ENCODE measurements around the gene TMEM106B. TPM values are rescaled to one million over a fixed set of nuclear protein-coding genes. Genes with fewer than 3 reads are reported as not detected.

The TMEM106B gene
- total RNA-seq, 1 donor from 2014 or later, result 19.4 TPM

DNA sequence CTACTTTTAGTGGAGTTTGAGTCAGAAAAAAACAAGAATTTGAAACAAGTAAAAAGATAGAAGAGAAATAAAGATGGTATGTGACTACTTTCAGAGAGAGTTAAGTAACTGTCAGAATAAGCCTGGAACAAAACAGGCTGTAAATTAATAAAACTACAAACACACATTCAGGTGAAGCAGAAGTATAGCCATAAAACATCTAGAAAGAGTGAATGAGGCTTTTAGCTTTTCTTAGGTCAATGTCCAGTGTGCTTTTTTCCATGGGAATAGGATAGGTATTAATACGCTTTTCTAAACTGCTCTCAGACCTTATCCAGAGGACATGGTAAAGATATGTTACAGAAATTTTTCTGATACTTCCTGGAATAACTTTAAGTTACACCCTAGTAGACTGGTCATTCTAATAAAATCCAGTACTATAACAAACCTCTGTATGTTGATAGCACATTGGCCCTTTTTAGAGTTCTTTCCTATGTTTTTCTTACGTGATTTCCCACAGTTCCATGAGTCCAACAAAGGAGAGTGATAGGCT lies 23.3 kb downstream of the TMEM106B start:
- H3K4me3 Mint-ChIP-seq (ENCODE audit: unreplicated experiment), result no peak overlapping the region
- peaks cover 14% of the 10 kb centered on the region for H3K36me3 Mint-ChIP-seq (ENCODE audit: unreplicated experiment)
- H3K27ac Mint-ChIP-seq (ENCODE audit: unreplicated experiment), result no peak overlapping the region
- peaks cover 3% of the 10 kb centered on the region for H3K4me1 Mint-ChIP-seq (ENCODE audit: low read depth, unreplicated experiment)
- no peaks in the 10 kb centered on the region for H3K9me3 Mint-ChIP-seq (ENCODE audit: unreplicated experiment)
- H3K27me3 Mint-ChIP-seq (ENCODE audit: unreplicated experiment), result no peaks in the 10 kb centered on the region
- no peak for DNase-seq
- TF ChIP-seq, protein P1, sequence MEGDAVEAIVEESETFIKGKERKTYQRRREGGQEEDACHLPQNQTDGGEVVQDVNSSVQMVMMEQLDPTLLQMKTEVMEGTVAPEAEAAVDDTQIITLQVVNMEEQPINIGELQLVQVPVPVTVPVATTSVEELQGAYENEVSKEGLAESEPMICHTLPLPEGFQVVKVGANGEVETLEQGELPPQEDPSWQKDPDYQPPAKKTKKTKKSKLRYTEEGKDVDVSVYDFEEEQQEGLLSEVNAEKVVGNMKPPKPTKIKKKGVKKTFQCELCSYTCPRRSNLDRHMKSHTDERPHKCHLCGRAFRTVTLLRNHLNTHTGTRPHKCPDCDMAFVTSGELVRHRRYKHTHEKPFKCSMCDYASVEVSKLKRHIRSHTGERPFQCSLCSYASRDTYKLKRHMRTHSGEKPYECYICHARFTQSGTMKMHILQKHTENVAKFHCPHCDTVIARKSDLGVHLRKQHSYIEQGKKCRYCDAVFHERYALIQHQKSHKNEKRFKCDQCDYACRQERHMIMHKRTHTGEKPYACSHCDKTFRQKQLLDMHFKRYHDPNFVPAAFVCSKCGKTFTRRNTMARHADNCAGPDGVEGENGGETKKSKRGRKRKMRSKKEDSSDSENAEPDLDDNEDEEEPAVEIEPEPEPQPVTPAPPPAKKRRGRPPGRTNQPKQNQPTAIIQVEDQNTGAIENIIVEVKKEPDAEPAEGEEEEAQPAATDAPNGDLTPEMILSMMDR (IDR thresholded peaks at IDR 0.05; ENCODE audit: partially characterized antibody, unreplicated experiment), result no peak

DNA sequence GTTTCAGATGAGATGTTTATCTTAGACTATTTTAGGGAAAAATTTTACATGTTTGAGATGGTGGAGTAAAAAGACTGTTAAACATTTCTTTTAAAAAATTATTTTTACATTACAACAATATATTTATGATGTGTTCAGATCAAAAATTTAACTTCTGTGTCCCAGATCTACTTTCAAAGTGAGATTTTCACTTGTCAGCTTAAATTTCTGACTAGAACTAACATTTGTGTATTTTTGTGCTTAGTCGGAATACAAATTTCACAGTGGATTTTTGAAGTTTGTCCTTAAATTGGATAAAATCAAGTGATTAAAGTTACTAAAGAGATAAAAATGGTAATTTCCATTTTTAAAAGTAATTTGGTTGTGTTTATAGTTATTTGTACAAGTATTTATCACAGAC lies 24.9 kb downstream of the TMEM106B start:
- H3K9me3 Mint-ChIP-seq (ENCODE audit: unreplicated experiment), result no peaks in the 10 kb centered on the region
- TF ChIP-seq, protein P1 (IDR thresholded peaks at IDR 0.05; ENCODE audit: partially characterized antibody, unreplicated experiment), result no peak
- DNase-seq, result no peak
- peaks cover 14% of the 10 kb centered on the region for H3K36me3 Mint-ChIP-seq (ENCODE audit: unreplicated experiment)
- no peak overlapping the region for H3K4me3 Mint-ChIP-seq (ENCODE audit: unreplicated experiment)
- no peaks in the 10 kb centered on the region for H3K27me3 Mint-ChIP-seq (ENCODE audit: unreplicated experiment)
- no peak overlapping the region for H3K27ac Mint-ChIP-seq (ENCODE audit: unreplicated experiment)
- H3K4me1 Mint-ChIP-seq (ENCODE audit: low read depth, unreplicated experiment), result peaks cover 3% of the 10 kb centered on the region

DNA sequence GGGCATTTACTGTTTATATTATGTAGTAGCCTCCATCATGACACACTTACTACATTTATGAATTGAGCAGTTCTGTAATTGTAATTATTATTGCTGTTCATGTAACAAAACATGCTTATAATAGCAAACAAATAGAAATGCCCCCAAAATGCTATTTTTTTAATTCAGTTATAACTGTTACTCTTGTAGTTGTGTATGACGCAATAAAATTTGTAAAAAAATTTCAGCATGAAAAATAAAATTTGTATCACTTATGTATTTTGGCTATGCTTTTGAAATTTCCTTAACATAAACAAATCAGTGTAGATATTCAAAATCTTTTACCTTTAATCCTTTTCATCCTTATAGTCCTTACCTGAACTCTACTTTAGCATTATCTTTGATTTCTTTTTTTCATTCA lies 25.9 kb downstream of the TMEM106B start:
- no peak for DNase-seq
- H3K4me3 Mint-ChIP-seq (ENCODE audit: unreplicated experiment), result no peak overlapping the region
- TF ChIP-seq, protein P1 (IDR thresholded peaks at IDR 0.05; ENCODE audit: partially characterized antibody, unreplicated experiment), result no peak
- H3K36me3 Mint-ChIP-seq (ENCODE audit: unreplicated experiment), result peaks cover 14% of the 10 kb centered on the region
- H3K4me1 Mint-ChIP-seq (ENCODE audit: low read depth, unreplicated experiment), result no peaks in the 10 kb centered on the region
- H3K9me3 Mint-ChIP-seq (ENCODE audit: unreplicated experiment), result peaks cover 2% of the 10 kb centered on the region
- H3K27me3 Mint-ChIP-seq (ENCODE audit: unreplicated experiment), result no peaks in the 10 kb centered on the region
- no peak overlapping the region for H3K27ac Mint-ChIP-seq (ENCODE audit: unreplicated experiment)

DNA sequence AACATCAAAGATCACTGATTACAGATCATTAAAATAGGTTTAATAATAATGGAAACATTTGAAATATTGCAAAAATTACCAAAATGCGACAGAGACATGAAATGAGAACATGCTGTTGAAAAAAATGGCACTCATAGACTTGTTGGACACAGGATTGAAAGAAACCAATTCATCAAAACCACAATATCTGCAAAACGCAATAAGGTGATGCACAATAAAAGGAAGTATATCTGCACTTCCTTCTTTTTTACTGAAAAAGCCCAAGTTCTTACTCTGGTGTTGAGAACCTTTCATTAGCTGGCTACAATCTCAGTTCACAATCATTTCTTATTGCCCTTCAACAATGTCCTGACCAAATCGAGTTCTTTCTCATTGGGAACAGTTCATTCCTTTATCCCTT lies 28.7 kb downstream of the TMEM106B start:
- peaks cover 14% of the 10 kb centered on the region for H3K36me3 Mint-ChIP-seq (ENCODE audit: unreplicated experiment)
- peaks cover 2% of the 10 kb centered on the region for H3K9me3 Mint-ChIP-seq (ENCODE audit: unreplicated experiment)
- no peaks in the 10 kb centered on the region for H3K27me3 Mint-ChIP-seq (ENCODE audit: unreplicated experiment)
- no peak overlapping the region for H3K4me3 Mint-ChIP-seq (ENCODE audit: unreplicated experiment)
- TF ChIP-seq, protein P1 (IDR thresholded peaks at IDR 0.05; ENCODE audit: partially characterized antibody, unreplicated experiment), result no peak
- no peaks in the 10 kb centered on the region for H3K4me1 Mint-ChIP-seq (ENCODE audit: low read depth, unreplicated experiment)
- no peak for DNase-seq
- H3K27ac Mint-ChIP-seq (ENCODE audit: unreplicated experiment), result no peak overlapping the region

DNA sequence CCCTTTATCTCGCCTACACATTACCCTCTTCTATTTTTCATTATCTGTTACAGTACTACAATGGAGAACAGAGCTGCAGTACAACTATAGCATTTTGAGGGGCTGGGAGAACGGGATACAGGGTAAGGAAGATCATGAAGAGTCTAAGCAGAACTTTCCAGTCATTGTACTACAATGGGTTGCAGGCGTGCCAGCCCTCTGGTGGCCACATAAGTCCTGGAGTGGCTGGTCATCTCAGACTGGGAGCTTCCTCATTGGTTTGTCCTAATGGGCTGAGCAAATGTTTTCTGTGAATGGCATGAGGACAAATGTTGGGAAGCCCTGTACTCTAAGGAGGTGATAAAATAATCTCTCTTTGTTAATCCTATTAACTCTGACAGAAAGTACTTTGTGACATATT lies 33.0 kb downstream of the TMEM106B start:
- no peak overlapping the region for H3K4me3 Mint-ChIP-seq (ENCODE audit: unreplicated experiment)
- peak; percentile 32 for DNase-seq
- peaks cover 2% of the 10 kb centered on the region for H3K36me3 Mint-ChIP-seq (ENCODE audit: unreplicated experiment)
- peaks cover 2% of the 10 kb centered on the region for H3K9me3 Mint-ChIP-seq (ENCODE audit: unreplicated experiment)
- H3K27ac Mint-ChIP-seq (ENCODE audit: unreplicated experiment), result no peak overlapping the region
- TF ChIP-seq, protein P1 (IDR thresholded peaks at IDR 0.05; ENCODE audit: partially characterized antibody, unreplicated experiment), result peak; percentile 40
- H3K27me3 Mint-ChIP-seq (ENCODE audit: unreplicated experiment), result no peaks in the 10 kb centered on the region
- no peaks in the 10 kb centered on the region for H3K4me1 Mint-ChIP-seq (ENCODE audit: low read depth, unreplicated experiment)
